ENCODE data around the gene SLC22A1.
"Not testable (repeated sequence)": the region's sequence is repeated elsewhere in the genome, so short reads cannot be mapped to it uniquely, and the experiment has no call there.

SLC22A1 gene

GRCh38 chr6:160088784-160089533, 32.7 kb upstream of the SLC22A1 start:
- Mint-ChIP-seq H3K36me3 (peaks cover 72% of the 10 kb centered on the region), H3K4me3 (no peak overlapping the region), H3K27ac (no peak overlapping the region), H3K4me1 (no peaks in the 10 kb centered on the region), H3K9me3 (no peaks in the 10 kb centered on the region), H3K27me3 (no peaks in the 10 kb centered on the region)
- ATAC-seq = no peak

GRCh38 chr6:160089534-160089897, 32.1 kb upstream of the SLC22A1 start:
- no peak overlapping the region for H3K27ac Mint-ChIP-seq

GRCh38 chr6:160090442-160091239, 31.0 kb upstream of the SLC22A1 start:
- not testable (repeated sequence) for H3K9me3 Mint-ChIP-seq, H3K4me1 Mint-ChIP-seq, H3K27me3 Mint-ChIP-seq, ATAC-seq, H3K4me3 Mint-ChIP-seq, H3K27ac Mint-ChIP-seq
- peaks cover 70% of the 10 kb centered on the region for H3K36me3 Mint-ChIP-seq

More at GRCh38 chr6:160089534-160089897, 32.1 kb upstream of the SLC22A1 start:
- no peaks in the 10 kb centered on the region for H3K9me3 Mint-ChIP-seq
- H3K27me3 Mint-ChIP-seq = no peaks in the 10 kb centered on the region
- no peaks in the 10 kb centered on the region for H3K4me1 Mint-ChIP-seq
- peaks cover 72% of the 10 kb centered on the region for H3K36me3 Mint-ChIP-seq
- ATAC-seq = no peak
- H3K4me3 Mint-ChIP-seq = no peak overlapping the region

- H3K27ac Mint-ChIP-seq, H3K4me3 Mint-ChIP-seq, H3K9me3 Mint-ChIP-seq, ATAC-seq, H3K4me1 Mint-ChIP-seq, H3K27me3 Mint-ChIP-seq: not testable (repeated sequence)
- peaks cover 70% of the 10 kb centered on the region for H3K36me3 Mint-ChIP-seq
Observed at GRCh38 chr6:160092176-160092575, 29.4 kb upstream of the SLC22A1 start.

GRCh38 chr6:160092602-160093001, 29.0 kb upstream of the SLC22A1 start:
- no peaks in the 10 kb centered on the region for H3K9me3 Mint-ChIP-seq
- H3K36me3 Mint-ChIP-seq = peaks cover 74% of the 10 kb centered on the region
- no peak for ATAC-seq
- H3K4me1 Mint-ChIP-seq = no peaks in the 10 kb centered on the region
- no peaks in the 10 kb centered on the region for H3K27me3 Mint-ChIP-seq
- no peak overlapping the region for H3K4me3 Mint-ChIP-seq
- H3K27ac Mint-ChIP-seq = no peak overlapping the region

GRCh38 chr6:160093061-160093460, 28.6 kb upstream of the SLC22A1 start:
- peaks cover 74% of the 10 kb centered on the region for H3K36me3 Mint-ChIP-seq

GRCh38 chr6:160093946-160094345, 27.7 kb upstream of the SLC22A1 start:
- Mint-ChIP-seq H3K27ac (no peak overlapping the region), H3K4me3 (no peak overlapping the region), H3K36me3 (peaks cover 78% of the 10 kb centered on the region), H3K9me3 (no peaks in the 10 kb centered on the region), H3K27me3 (no peaks in the 10 kb centered on the region), H3K4me1 (no peaks in the 10 kb centered on the region)
- ATAC-seq = no peak

More at GRCh38 chr6:160093061-160093460, 28.6 kb upstream of the SLC22A1 start:
- no peak for ATAC-seq
- no peaks in the 10 kb centered on the region for H3K27me3 Mint-ChIP-seq
- H3K4me1 Mint-ChIP-seq = no peaks in the 10 kb centered on the region
- H3K4me3 Mint-ChIP-seq = no peak overlapping the region
- H3K27ac Mint-ChIP-seq = no peak overlapping the region
- no peaks in the 10 kb centered on the region for H3K9me3 Mint-ChIP-seq

GRCh38 chr6:160095146-160095845, 26.3 kb upstream of the SLC22A1 start:
- no peak for ATAC-seq
- Mint-ChIP-seq H3K27ac (no peak overlapping the region), H3K4me1 (no peaks in the 10 kb centered on the region), H3K27me3 (no peaks in the 10 kb centered on the region), H3K36me3 (peaks cover 77% of the 10 kb centered on the region), H3K9me3 (no peaks in the 10 kb centered on the region), H3K4me3 (no peak overlapping the region)

GRCh38 chr6:160101277-160102205, 20.1 kb upstream of the SLC22A1 start:
- ATAC-seq = no peak
- no peak overlapping the region for H3K4me3 Mint-ChIP-seq
- H3K27ac Mint-ChIP-seq = no peak overlapping the region

GRCh38 chr6:160102399-160102798, 19.2 kb upstream of the SLC22A1 start:
- Mint-ChIP-seq H3K36me3 (peaks cover 77% of the 10 kb centered on the region), H3K4me3 (no peak overlapping the region), H3K27me3 (no peaks in the 10 kb centered on the region), H3K27ac (no peak overlapping the region), H3K9me3 (no peaks in the 10 kb centered on the region), H3K4me1 (no peaks in the 10 kb centered on the region)
- no peak for ATAC-seq

More at GRCh38 chr6:160101277-160102205, 20.1 kb upstream of the SLC22A1 start:
- peaks cover 78% of the 10 kb centered on the region for H3K36me3 Mint-ChIP-seq
- H3K27me3 Mint-ChIP-seq = no peaks in the 10 kb centered on the region
- H3K9me3 Mint-ChIP-seq = no peaks in the 10 kb centered on the region
- H3K4me1 Mint-ChIP-seq = no peaks in the 10 kb centered on the region

- no peaks in the 10 kb centered on the region for H3K27me3 Mint-ChIP-seq
- ATAC-seq = no peak
- H3K4me3 Mint-ChIP-seq = no peak overlapping the region
- H3K4me1 Mint-ChIP-seq = no peaks in the 10 kb centered on the region
- H3K36me3 Mint-ChIP-seq = peaks cover 78% of the 10 kb centered on the region
- no peaks in the 10 kb centered on the region for H3K9me3 Mint-ChIP-seq
- no peak overlapping the region for H3K27ac Mint-ChIP-seq
Observed at GRCh38 chr6:160102956-160103824, 18.4 kb upstream of the SLC22A1 start.

- Mint-ChIP-seq H3K36me3 (peaks cover 80% of the 10 kb centered on the region), H3K9me3 (no peaks in the 10 kb centered on the region), H3K27me3 (no peaks in the 10 kb centered on the region), H3K27ac (no peak overlapping the region), H3K4me3 (no peak overlapping the region), H3K4me1 (no peaks in the 10 kb centered on the region)
- no peak for ATAC-seq
Observed at GRCh38 chr6:160103825-160104100, 17.9 kb upstream of the SLC22A1 start.

- no peak overlapping the region for H3K27ac Mint-ChIP-seq
- H3K4me1 Mint-ChIP-seq = no peaks in the 10 kb centered on the region
- peaks cover 73% of the 10 kb centered on the region for H3K36me3 Mint-ChIP-seq
- no peaks in the 10 kb centered on the region for H3K27me3 Mint-ChIP-seq
- ATAC-seq = no peak
- no peaks in the 10 kb centered on the region for H3K9me3 Mint-ChIP-seq
- H3K4me3 Mint-ChIP-seq = no peak overlapping the region
Observed at GRCh38 chr6:160104821-160105517, 16.6 kb upstream of the SLC22A1 start.
